Nephron (organoid): Measurements from ENCODE around the gene TEX2.
A peak's percentile ranks its signal among the peaks of the same experiment; 100 is the strongest.
"Not testable (repeated sequence)": the region's sequence is repeated elsewhere in the genome, so short reads cannot be mapped to it uniquely, and the experiment has no call there.

Source experiments
- H3K27ac Mint-ChIP-seq, 3 experiments: 2 replicates each; pipeline ENCODE4 v1.8.0; 2020; ENCODE audit warnings: mixed read lengths in 3 of 3, mild to moderate bottlenecking in 2 of 3, moderate library complexity in 1 of 3
- H3K27me3 Mint-ChIP-seq: 2 replicates; pipeline ENCODE4 v1.8.0; 2021; ENCODE audit warnings: low read depth, mild to moderate bottlenecking, moderate library complexity, mixed read lengths
- H3K36me3 Mint-ChIP-seq: 2 replicates; pipeline ENCODE4 v1.8.0; 2020; ENCODE audit warnings: low read depth, mixed read lengths
- H3K4me1 Mint-ChIP-seq: 2 replicates; pipeline ENCODE4 v1.8.0; 2020; ENCODE audit warnings: mixed read lengths
- H3K4me3 Mint-ChIP-seq, 3 experiments: 2 replicates each; pipeline ENCODE4 v1.8.0; 2020; ENCODE audit warnings: mild to moderate bottlenecking in 3 of 3, mixed read lengths in 3 of 3, moderate library complexity in 2 of 3
- H3K9me3 Mint-ChIP-seq: 2 replicates; pipeline ENCODE4 v1.8.0; 2020; ENCODE audit warnings: mixed read lengths
- TF ChIP-seq, protein P1 (sequence below), 3 experiments: fragments of 200-600 bp; sonication (generic); IDR thresholded peaks; one replicate each; pipeline ENCODE4 v1.5.0; 2021; ENCODE audit warnings: antibody characterized with exemption in 3 of 3; ENCODE audit not compliant: unreplicated experiment in 3 of 3

Gene TEX2

DNA sequence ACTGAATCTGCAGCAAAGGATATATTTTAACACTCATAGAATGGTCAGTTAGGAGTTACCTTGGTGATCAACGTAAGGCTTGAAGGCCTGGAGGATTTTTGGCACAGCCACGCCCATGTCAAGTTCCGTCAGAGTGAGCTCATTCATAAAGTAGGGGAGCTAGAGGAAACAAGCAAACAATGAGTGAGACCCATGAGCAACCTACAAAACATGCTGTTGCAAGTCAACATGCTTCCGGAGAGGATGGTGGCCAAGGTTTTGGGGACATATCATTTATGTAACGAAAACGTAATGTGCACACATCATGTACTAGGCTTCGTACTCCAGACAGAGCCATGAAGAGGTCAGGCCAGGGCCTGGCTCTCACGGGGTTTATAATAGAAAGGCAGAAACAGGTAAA is 92.0 kb downstream of the TEX2 start:
- H3K9me3 Mint-ChIP-seq, result no peaks in the 10 kb centered on the region
- no peaks in the 10 kb centered on the region for H3K27me3 Mint-ChIP-seq
- H3K27ac Mint-ChIP-seq, result no peak overlapping the region
- TF ChIP-seq, protein P1, sequence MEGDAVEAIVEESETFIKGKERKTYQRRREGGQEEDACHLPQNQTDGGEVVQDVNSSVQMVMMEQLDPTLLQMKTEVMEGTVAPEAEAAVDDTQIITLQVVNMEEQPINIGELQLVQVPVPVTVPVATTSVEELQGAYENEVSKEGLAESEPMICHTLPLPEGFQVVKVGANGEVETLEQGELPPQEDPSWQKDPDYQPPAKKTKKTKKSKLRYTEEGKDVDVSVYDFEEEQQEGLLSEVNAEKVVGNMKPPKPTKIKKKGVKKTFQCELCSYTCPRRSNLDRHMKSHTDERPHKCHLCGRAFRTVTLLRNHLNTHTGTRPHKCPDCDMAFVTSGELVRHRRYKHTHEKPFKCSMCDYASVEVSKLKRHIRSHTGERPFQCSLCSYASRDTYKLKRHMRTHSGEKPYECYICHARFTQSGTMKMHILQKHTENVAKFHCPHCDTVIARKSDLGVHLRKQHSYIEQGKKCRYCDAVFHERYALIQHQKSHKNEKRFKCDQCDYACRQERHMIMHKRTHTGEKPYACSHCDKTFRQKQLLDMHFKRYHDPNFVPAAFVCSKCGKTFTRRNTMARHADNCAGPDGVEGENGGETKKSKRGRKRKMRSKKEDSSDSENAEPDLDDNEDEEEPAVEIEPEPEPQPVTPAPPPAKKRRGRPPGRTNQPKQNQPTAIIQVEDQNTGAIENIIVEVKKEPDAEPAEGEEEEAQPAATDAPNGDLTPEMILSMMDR (IDR thresholded peaks at IDR 0.05; ENCODE audit: unreplicated experiment in 3 of 3), result no peak
- peaks cover 44% of the 10 kb centered on the region for H3K36me3 Mint-ChIP-seq
- H3K4me1 Mint-ChIP-seq, result peaks cover 22% of the 10 kb centered on the region
- H3K4me3 Mint-ChIP-seq, result no peak overlapping the region

DNA sequence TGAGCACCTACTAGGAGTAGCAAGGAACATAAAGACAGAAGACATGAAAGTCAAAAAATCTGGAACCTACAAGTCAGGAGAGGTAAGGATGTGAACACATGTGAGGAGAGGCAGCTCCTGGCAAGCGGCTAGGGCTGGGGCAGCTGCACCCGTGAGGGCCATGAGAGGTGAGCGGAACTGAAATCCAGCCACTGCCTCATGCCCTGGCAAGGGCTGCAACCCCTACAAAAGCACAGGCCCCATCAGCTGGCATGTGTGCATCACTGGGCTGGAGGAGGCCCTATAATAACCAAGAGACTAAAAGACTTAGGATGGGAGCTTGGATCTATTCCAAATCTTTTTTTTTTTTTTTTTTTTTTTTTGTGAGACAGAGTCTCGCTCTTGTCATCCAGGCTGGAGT is 92.8 kb downstream of the TEX2 start:
- TF ChIP-seq, protein P1 (IDR thresholded peaks at IDR 0.05; ENCODE audit: unreplicated experiment in 3 of 3), result no peak
- H3K9me3 Mint-ChIP-seq, result no peaks in the 10 kb centered on the region
- H3K36me3 Mint-ChIP-seq, result peaks cover 45% of the 10 kb centered on the region
- H3K27ac Mint-ChIP-seq, result peak overlapping the region in 1 of 3 experiments; percentile 20
- peaks cover 22% of the 10 kb centered on the region for H3K4me1 Mint-ChIP-seq
- H3K27me3 Mint-ChIP-seq, result no peaks in the 10 kb centered on the region
- H3K4me3 Mint-ChIP-seq, result no peak overlapping the region

DNA sequence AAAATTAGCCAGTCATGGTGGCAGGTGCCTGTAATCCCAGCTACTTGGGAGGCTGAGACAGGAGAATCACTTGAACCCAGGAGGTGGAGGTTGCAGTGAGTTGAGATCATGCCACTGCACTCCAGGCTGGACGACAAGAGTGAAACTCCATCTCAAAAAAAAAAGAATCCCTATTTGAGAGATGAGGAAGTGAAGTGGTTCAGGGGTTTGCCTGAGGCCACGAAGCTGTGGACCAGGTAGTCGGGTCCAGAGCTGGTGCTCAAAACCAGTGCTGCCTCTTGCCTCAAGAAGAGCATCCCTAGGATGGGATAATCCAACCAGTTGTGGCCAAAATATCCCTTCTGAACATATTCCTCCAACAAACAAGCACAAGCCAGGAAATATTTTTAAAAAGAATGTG is 95.4 kb downstream of the TEX2 start:
- not testable (repeated sequence) for H3K4me3 Mint-ChIP-seq, H3K27ac Mint-ChIP-seq, H3K9me3 Mint-ChIP-seq, H3K27me3 Mint-ChIP-seq
- peaks cover 10% of the 10 kb centered on the region for H3K4me1 Mint-ChIP-seq
- H3K36me3 Mint-ChIP-seq, result peaks cover 37% of the 10 kb centered on the region

DNA sequence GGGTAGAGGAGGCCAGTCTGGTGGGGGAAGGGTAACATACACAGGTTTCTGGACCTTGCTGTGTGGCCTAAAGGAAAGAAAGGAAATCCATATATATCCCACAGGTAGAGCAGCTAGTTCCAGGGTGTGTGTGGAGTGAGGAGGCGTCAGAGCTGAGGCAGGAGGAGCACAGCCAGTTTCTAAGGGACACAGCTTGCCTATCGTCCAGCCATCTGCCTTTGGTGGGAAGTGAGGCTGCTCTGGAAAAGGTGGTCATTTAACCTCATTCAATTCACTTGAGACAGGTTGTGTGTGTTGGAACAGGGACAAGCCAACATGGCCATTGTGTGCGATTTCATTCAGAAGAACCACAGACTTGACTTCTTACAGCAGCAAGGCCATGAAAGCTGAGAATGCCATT is 96.2 kb downstream of the TEX2 start:
- H3K4me1 Mint-ChIP-seq, result peaks cover 10% of the 10 kb centered on the region
- no peaks in the 10 kb centered on the region for H3K27me3 Mint-ChIP-seq
- peaks cover 31% of the 10 kb centered on the region for H3K36me3 Mint-ChIP-seq

DNA sequence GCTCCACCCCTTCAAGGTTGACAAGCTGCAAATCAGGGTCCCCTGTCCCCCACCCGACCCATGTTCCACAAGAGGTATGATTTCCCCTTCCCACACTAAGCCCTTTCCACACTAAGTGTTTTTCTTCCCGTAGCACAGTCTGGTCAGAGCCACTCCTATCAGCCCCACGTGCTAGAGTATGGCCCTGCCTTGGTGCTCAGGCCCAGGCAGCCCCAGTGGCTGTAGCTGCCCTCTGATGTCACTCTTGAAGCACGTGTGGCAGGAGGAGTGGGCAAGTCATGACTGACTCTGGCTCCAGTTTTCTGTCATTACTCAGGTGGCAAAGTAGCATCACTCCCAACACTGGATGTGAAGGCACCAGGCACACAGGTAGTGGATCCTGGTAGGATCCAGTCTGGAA is 97.7 kb downstream of the TEX2 start:
- H3K27me3 Mint-ChIP-seq, result no peaks in the 10 kb centered on the region
- H3K27ac Mint-ChIP-seq, result no peak overlapping the region
- H3K4me3 Mint-ChIP-seq, result no peak overlapping the region
- no peaks in the 10 kb centered on the region for H3K9me3 Mint-ChIP-seq
- TF ChIP-seq, protein P1 (IDR thresholded peaks at IDR 0.05; ENCODE audit: unreplicated experiment in 3 of 3), result no peak
- peaks cover 21% of the 10 kb centered on the region for H3K36me3 Mint-ChIP-seq
- H3K4me1 Mint-ChIP-seq, result peaks cover 12% of the 10 kb centered on the region

More for the DNA sequence above, 96.2 kb downstream of the TEX2 start:
- TF ChIP-seq, protein P1 (IDR thresholded peaks at IDR 0.05; ENCODE audit: unreplicated experiment in 3 of 3), result no peak
- no peak overlapping the region for H3K4me3 Mint-ChIP-seq
- no peak overlapping the region for H3K27ac Mint-ChIP-seq
- H3K9me3 Mint-ChIP-seq, result no peaks in the 10 kb centered on the region

DNA sequence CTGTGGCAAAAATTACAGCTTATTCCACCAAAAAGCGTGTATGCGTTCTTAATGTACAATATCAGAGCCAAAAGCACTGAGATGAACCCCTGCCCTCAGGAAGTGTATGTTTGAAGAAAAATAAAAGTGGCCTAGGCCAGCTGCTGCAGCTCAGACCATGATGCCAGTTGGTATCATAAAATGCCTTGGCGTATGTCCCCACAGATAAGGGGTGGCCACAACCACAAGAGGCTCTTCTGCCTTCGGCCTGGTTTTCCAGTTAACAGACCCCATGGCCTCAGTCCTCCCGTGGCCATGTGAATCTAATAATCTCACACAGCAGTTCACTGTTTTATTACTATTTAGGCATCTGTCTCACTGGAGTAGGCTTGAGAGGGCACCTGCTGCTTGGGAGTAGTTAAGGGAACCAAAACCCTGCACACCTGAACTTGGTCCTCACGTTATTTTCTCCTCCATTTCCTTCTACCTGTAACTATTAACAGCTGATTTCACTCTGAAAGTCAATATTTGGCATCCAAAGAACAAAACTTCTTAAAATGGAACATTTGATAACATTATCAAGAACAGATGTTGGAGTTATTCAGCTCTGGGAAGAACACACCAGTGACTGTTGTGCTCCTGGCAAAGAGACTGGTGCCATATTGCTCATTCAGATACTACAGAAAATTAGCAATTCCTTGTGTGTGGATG is 98.3 kb downstream of the TEX2 start:
- peaks cover 15% of the 10 kb centered on the region for H3K36me3 Mint-ChIP-seq
- H3K9me3 Mint-ChIP-seq, result no peaks in the 10 kb centered on the region

More for the DNA sequence above, 98.3 kb downstream of the TEX2 start:
- Mint-ChIP-seq H3K27me3 (no peaks in the 10 kb centered on the region), H3K4me1 (peaks cover 13% of the 10 kb centered on the region), H3K27ac (no peak overlapping the region), H3K4me3 (no peak overlapping the region)
- TF ChIP-seq, protein P1 (IDR thresholded peaks at IDR 0.05; ENCODE audit: unreplicated experiment in 3 of 3), result no peak
